ENCODE measurements around the gene ARHGAP6.

The ARHGAP6 gene

GRCh38 chrX:11423362-11423818, 242.3 kb downstream of the ARHGAP6 start:
- H3K4me1 Mint-ChIP-seq: no peaks in the 10 kb centered on the region
- no peak overlapping the region for H3K27ac Mint-ChIP-seq
- H3K27me3 Mint-ChIP-seq: peaks cover 12% of the 10 kb centered on the region
- H3K36me3 Mint-ChIP-seq: no peaks in the 10 kb centered on the region
- no peak overlapping the region for H3K4me3 Mint-ChIP-seq
- no peaks in the 10 kb centered on the region for H3K9me3 Mint-ChIP-seq

DNA sequence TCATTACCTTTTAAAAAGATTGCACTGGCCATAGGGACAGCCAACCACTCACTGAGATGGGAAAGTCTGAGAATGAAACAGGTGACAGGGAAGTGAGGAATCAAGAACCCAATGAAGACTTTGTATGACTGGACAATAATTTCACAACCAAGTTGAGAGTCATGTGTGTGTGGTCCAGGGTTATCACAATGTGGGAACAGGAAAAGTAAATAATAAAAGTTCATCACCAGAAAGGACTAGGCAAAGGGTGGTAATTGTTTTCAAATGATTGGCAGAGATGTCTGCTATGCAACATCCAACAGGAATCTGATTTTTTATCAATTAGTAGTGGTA, 243.2 kb downstream of the ARHGAP6 start:
- Mint-ChIP-seq H3K4me3 (no peak overlapping the region), H3K36me3 (no peaks in the 10 kb centered on the region), H3K27ac (no peak overlapping the region), H3K9me3 (no peaks in the 10 kb centered on the region), H3K27me3 (peaks cover 10% of the 10 kb centered on the region), H3K4me1 (no peaks in the 10 kb centered on the region)

DNA sequence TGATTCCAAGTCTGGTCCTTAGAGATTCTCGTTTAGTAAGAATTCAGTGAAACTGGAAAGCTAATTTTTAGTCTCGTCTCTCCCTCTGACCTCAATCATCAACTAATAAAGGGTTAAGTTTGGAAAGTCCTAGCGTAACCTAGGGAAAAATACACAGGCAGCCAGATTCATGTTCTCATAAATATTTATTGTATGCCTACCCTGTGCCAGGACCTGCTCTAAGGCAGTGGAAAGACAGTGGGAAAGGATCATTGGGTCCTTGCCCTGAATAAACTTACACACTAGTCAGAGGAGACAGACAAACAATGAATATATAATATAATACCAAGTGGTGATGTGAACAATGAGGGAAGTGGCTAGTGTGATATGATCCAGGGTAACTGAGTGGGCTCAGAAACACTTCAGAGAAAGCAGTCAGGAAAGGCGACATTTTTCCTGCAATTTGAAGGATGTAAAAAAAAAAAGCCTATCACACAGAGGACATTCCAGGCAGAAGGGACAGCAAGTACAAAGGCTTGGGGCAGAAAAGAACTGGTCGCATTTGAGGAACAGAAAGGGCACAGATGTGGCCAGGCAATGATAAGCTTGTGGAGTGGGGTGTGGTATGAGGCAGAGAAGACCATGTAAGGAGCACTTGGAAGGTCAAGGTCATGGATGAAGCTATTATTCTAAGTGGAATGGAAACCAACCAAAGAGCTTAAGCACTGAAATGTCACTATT, 243.8 kb downstream of the ARHGAP6 start:
- H3K36me3 Mint-ChIP-seq: no peaks in the 10 kb centered on the region
- no peaks in the 10 kb centered on the region for H3K9me3 Mint-ChIP-seq
- H3K27me3 Mint-ChIP-seq: peaks cover 9% of the 10 kb centered on the region
- H3K4me3 Mint-ChIP-seq: no peak overlapping the region
- no peak overlapping the region for H3K27ac Mint-ChIP-seq
- H3K4me1 Mint-ChIP-seq: no peaks in the 10 kb centered on the region

DNA sequence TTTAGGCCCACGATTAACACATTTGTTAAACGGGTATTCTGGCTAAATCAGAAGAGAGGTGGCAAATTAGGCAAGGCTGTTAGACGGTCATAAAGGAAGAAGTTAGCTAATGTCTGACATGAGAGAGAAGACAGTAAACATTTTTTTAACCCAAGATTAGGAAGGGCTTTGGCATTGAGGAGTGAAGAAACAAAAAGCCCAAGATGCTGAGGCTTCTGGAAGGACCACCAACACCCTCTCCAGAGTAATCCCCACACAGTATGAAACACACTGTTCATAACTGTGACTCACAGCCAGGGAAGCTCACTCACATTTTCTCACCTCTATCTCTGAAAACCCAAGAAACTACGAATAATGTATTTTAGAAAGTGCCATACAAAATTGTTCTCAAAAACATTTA, 244.9 kb downstream of the ARHGAP6 start:
- H3K4me3 Mint-ChIP-seq: no peak overlapping the region
- H3K36me3 Mint-ChIP-seq: no peaks in the 10 kb centered on the region
- no peaks in the 10 kb centered on the region for H3K9me3 Mint-ChIP-seq

GRCh38 chrX:11419102-11419501, 246.6 kb downstream of the ARHGAP6 start:
- Mint-ChIP-seq H3K27me3 (no peaks in the 10 kb centered on the region), H3K27ac (no peak overlapping the region), H3K36me3 (no peaks in the 10 kb centered on the region), H3K9me3 (no peaks in the 10 kb centered on the region), H3K4me1 (no peaks in the 10 kb centered on the region), H3K4me3 (no peak overlapping the region)

More for the DNA sequence above, 244.9 kb downstream of the ARHGAP6 start:
- H3K4me1 Mint-ChIP-seq: no peaks in the 10 kb centered on the region
- peaks cover 4% of the 10 kb centered on the region for H3K27me3 Mint-ChIP-seq
- H3K27ac Mint-ChIP-seq: no peak overlapping the region

- no peaks in the 10 kb centered on the region for H3K36me3 Mint-ChIP-seq
- H3K4me1 Mint-ChIP-seq: no peaks in the 10 kb centered on the region
- no peaks in the 10 kb centered on the region for H3K27me3 Mint-ChIP-seq
- no peaks in the 10 kb centered on the region for H3K9me3 Mint-ChIP-seq
- H3K4me3 Mint-ChIP-seq: no peak overlapping the region
- H3K27ac Mint-ChIP-seq: no peak overlapping the region
These were observed 249.1 kb downstream of the ARHGAP6 start for GRCh38 chrX:11416600-11416999.

DNA sequence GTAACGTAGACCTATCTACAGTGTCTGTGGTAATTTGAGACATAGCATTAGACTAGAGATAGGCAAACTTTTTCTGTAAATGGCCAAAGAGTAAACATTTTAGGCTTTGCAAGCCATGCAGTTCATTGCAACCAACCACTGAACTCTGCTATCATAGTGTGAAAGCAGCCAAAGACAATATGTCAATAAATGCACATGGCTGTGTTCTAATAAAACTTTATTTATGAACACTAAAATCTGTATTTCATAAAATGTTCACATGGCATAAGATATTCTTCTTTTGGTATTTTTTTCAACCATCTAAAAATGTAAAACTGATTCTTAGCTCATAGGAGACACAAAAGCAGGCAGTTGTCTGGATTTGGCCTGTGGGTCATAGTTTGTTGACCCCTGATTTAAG, 251.6 kb downstream of the ARHGAP6 start:
- Mint-ChIP-seq H3K4me1 (no peaks in the 10 kb centered on the region), H3K27me3 (no peaks in the 10 kb centered on the region), H3K4me3 (no peak overlapping the region), H3K36me3 (no peaks in the 10 kb centered on the region), H3K9me3 (no peaks in the 10 kb centered on the region), H3K27ac (no peak overlapping the region)

DNA sequence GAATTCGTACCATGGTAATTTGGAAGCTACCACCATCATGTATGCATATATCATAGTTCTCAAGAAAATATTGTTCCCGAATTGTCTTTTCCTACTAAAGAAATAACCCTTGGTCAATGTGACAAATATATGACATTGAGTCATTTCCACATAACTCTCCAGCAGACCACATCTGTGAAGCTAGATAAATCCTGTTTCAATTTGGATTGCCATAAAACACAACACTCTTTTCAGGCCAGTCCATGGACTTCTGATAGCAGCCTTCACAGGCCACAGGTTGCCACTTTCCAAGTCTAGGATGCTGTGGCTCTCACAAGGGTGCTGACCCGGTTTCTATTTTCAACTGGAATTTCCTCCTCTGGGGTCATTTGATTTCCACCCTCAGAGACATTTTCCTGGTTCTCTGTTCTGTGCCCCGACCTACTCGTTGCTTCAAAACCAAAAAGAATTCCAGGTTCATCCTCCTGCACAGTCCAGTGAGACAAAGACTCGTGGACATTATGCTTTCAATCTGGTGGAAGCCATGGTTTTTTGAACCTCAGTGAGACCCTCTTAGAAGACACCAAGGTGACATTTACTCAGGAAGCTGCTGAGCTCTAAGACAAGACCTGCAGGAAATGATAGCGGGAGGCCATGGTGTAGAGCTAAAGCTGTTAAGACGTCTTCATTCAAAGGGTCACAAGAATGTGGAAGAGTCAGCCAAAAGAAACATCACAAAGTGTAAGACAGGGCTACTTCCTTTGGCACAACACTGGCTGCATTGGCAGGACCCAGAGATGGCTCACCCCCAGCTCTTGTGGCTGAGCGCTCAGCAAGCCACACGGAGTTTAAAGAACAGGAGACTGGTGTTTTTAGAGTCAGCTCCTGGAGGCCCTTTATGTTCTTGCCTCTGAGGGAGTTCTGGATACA, 252.8 kb downstream of the ARHGAP6 start:
- Mint-ChIP-seq H3K27ac (no peak overlapping the region), H3K27me3 (no peaks in the 10 kb centered on the region), H3K4me3 (no peak overlapping the region), H3K4me1 (no peaks in the 10 kb centered on the region), H3K9me3 (no peaks in the 10 kb centered on the region), H3K36me3 (no peaks in the 10 kb centered on the region)

GRCh38 chrX:11409957-11410356, 255.8 kb downstream of the ARHGAP6 start:
- Mint-ChIP-seq H3K36me3 (no peaks in the 10 kb centered on the region), H3K9me3 (no peaks in the 10 kb centered on the region), H3K27ac (no peak overlapping the region), H3K4me1 (no peaks in the 10 kb centered on the region), H3K4me3 (no peak overlapping the region), H3K27me3 (no peaks in the 10 kb centered on the region)

- no peaks in the 10 kb centered on the region for H3K9me3 Mint-ChIP-seq
- no peaks in the 10 kb centered on the region for H3K4me1 Mint-ChIP-seq
- H3K27me3 Mint-ChIP-seq: no peaks in the 10 kb centered on the region
- H3K4me3 Mint-ChIP-seq: no peak overlapping the region
- H3K36me3 Mint-ChIP-seq: no peaks in the 10 kb centered on the region
- no peak overlapping the region for H3K27ac Mint-ChIP-seq
These were observed 256.9 kb downstream of the ARHGAP6 start for GRCh38 chrX:11408783-11409182.

GRCh38 chrX:11408109-11408405, 257.7 kb downstream of the ARHGAP6 start:
- no peaks in the 10 kb centered on the region for H3K27me3 Mint-ChIP-seq
- H3K27ac Mint-ChIP-seq: no peak overlapping the region
- no peaks in the 10 kb centered on the region for H3K4me1 Mint-ChIP-seq
- no peaks in the 10 kb centered on the region for H3K9me3 Mint-ChIP-seq
- no peak overlapping the region for H3K4me3 Mint-ChIP-seq
- no peaks in the 10 kb centered on the region for H3K36me3 Mint-ChIP-seq

- Mint-ChIP-seq H3K4me3 (no peak overlapping the region), H3K27me3 (no peaks in the 10 kb centered on the region), H3K9me3 (no peaks in the 10 kb centered on the region), H3K36me3 (no peaks in the 10 kb centered on the region), H3K4me1 (no peaks in the 10 kb centered on the region), H3K27ac (no peak overlapping the region)
These were observed 258.2 kb downstream of the ARHGAP6 start for GRCh38 chrX:11407331-11408108.

DNA sequence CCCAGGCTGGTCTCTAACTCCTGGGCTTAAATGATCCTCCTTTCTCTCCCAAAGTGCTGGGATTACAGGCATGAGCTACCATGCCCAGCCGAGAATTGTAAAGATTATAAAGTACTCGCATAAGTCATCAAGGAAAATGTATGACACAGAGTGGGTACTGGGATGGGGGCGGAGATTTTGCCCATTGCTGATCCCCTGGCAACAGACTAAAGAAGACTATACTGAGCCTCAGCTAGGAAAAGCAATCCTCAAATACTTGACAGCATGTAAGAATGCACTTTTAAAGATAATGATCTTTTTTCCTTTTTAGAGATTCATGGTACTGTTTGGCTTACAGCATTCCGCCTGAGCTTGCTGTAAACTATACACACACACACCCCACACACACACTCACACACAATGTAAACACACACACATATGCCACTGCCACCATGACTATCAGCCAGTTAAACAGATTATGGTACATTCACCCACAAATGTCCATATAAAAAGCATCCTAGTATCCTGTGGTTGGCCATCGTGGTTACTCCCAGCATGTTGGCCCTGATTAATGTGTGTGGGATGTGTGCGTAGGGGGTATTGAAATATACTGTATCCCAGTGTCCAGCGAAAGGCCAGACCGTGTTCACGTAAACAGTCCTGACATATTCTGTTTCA, 259.5 kb downstream of the ARHGAP6 start:
- Mint-ChIP-seq H3K9me3 (no peaks in the 10 kb centered on the region), H3K4me1 (no peaks in the 10 kb centered on the region), H3K27ac (no peak overlapping the region), H3K4me3 (no peak overlapping the region), H3K27me3 (no peaks in the 10 kb centered on the region), H3K36me3 (no peaks in the 10 kb centered on the region)

- no peaks in the 10 kb centered on the region for H3K27me3 Mint-ChIP-seq
- H3K4me3 Mint-ChIP-seq: no peak overlapping the region
- no peaks in the 10 kb centered on the region for H3K36me3 Mint-ChIP-seq
- H3K27ac Mint-ChIP-seq: no peak overlapping the region
- H3K4me1 Mint-ChIP-seq: no peaks in the 10 kb centered on the region
- no peaks in the 10 kb centered on the region for H3K9me3 Mint-ChIP-seq
These were observed 262.1 kb downstream of the ARHGAP6 start for GRCh38 chrX:11403631-11404030.

DNA sequence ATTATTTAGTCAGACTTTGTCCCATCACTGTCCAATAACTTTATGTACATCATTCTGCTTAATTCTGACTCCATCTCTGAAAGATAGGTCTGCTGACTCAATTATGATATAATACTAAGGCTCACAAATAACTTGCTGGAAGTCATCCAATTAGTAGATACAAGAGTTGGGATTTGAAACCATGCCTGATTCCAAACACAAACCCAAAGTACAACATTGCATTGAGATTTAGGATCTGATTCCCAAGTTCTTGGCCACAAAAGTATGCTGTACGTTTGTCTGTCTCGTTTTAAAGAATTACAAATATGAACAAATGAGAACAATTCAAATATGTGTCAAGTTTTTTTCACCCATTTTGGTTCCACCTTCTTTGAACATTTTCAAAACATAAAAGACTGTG, 263.8 kb downstream of the ARHGAP6 start:
- H3K27ac Mint-ChIP-seq: no peak overlapping the region
- H3K27me3 Mint-ChIP-seq: no peaks in the 10 kb centered on the region
- no peaks in the 10 kb centered on the region for H3K9me3 Mint-ChIP-seq
- no peaks in the 10 kb centered on the region for H3K36me3 Mint-ChIP-seq
- H3K4me1 Mint-ChIP-seq: no peaks in the 10 kb centered on the region
- no peak overlapping the region for H3K4me3 Mint-ChIP-seq

Measured in activated naive CD4-positive, alpha-beta T cell treated with anti-CD3 and anti-CD28 coated beads, Interleukin-2, amount 50 U/mL, for 24 hours (primary cell).